Transverse colon (tissue), 4 donors: ENCODE measurements around the gene PIGS.

Source experiments
- CTCF ChIP-seq, 5 experiments: fragments of 200-600 bp in 3 of 5; fragments of 450-650 bp in 2 of 5; sonication (generic) in 3 of 5; IDR thresholded peaks; 1 replicate in 2 of 5; 2 replicates in 3 of 5; pipeline ENCODE4 v1.5.1; 2016 to 2017; ENCODE audit warnings: antibody characterized with exemption in 5 of 5, inconsistent platforms in 3 of 5, mild to moderate bottlenecking in 2 of 5, moderate library complexity in 1 of 5
- EP300 ChIP-seq: sonication (generic); formaldehyde crosslinking; IDR thresholded peaks from one replicate; pipeline ENCODE4 v1.6.1; 2017; ENCODE audit warnings: antibody characterized with exemption, low read depth
- POLR2A ChIP-seq: fragments of 450-650 bp; IDR thresholded peaks from one replicate; pipeline ENCODE4 v1.6.1; 2016; ENCODE audit warnings: antibody characterized with exemption, mild to moderate bottlenecking, moderate library complexity
- POLR2AphosphoS5 ChIP-seq, 3 donors: sonication (generic); formaldehyde crosslinking; IDR thresholded peaks; one replicate each; pipeline ENCODE4 v1.6.1; 2016; ENCODE audit warnings: antibody characterized with exemption in 3 of 3

DNA sequence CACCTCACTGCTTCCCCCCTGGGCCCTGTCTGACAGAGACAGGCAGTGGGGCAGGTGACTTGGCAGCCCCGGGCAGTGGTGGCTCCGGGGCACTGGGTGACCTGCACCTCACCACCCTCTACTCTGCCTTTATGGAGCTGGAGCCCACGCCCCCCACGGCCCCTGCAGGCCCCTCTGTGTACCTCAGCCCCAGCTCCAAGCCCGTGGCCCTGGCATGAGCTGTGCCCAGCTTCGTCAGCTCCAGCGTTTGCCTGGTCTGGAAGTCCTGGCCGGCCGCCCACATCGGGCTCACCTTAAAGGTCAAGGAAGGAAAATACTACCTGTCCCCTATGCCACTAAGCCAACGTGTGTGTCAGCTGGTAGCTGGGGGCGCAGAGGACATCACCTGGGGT lies 34.1 kb downstream of the PIGS start:
- TF ChIP-seq POLR2AphosphoS5 (IDR thresholded peaks at IDR 0.05) (no peak), CTCF (IDR thresholded peaks at IDR 0.05) (no peak), POLR2A (no peak), EP300 (no peak)
